GM12891 (cell line): ENCODE results near the gene YKT6.

Experiments used
- POLR2A ChIP-seq: IDR thresholded peaks from 2 replicates; pipeline ENCODE4 v1.6.1; 2011; ENCODE audit warnings: low read depth, low read length, control low read depth
- POLR2AphosphoS5 ChIP-seq: IDR thresholded peaks from 2 replicates; pipeline ENCODE4 v1.6.1; 2011; ENCODE audit warnings: low read depth, low read length, control low read depth

- TF ChIP-seq POLR2AphosphoS5: no peak
- no peak for TF ChIP-seq POLR2A
These were observed 18.7 kb downstream of the YKT6 start for GRCh38 chr7:44219371-44220045.
